Hepatocyte (in vitro differentiated cells): ENCODE results near the gene PYHIN1.

Experiments used
- EZH2 ChIP-seq: fragments of 200-600 bp; sonication (generic); IDR thresholded peaks from 2 replicates; pipeline ENCODE4 v1.6.1; 2016; ENCODE audit warnings: antibody characterized with exemption, mild to moderate bottlenecking, borderline replicate concordance
- TF ChIP-seq, protein P1 (sequence below): fragments of 200-600 bp; sonication (generic); IDR thresholded peaks from 2 replicates; pipeline ENCODE4 v1.5.1; 2016; ENCODE audit warnings: antibody characterized with exemption, mild to moderate bottlenecking; ENCODE audit not compliant: poor library complexity

DNA sequence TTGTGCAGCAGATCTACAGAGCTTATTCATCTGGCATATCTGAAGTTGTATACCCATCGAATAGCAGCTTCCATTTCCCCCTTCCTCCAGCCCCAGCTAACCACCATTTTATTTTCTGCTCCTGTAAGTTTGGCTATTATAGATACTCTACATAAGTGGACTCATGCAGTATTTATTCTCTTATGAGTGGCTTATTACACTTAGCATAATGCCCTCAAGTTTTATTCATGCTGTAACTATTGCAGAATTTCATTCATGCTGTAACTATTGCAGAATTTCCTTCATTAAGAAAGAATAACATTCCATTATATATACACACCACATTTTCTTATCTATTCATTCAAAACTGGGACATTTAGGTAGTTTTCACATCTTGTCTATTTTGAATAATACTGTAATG is 47.9 kb downstream of the PYHIN1 start:
- TF ChIP-seq, protein P1, sequence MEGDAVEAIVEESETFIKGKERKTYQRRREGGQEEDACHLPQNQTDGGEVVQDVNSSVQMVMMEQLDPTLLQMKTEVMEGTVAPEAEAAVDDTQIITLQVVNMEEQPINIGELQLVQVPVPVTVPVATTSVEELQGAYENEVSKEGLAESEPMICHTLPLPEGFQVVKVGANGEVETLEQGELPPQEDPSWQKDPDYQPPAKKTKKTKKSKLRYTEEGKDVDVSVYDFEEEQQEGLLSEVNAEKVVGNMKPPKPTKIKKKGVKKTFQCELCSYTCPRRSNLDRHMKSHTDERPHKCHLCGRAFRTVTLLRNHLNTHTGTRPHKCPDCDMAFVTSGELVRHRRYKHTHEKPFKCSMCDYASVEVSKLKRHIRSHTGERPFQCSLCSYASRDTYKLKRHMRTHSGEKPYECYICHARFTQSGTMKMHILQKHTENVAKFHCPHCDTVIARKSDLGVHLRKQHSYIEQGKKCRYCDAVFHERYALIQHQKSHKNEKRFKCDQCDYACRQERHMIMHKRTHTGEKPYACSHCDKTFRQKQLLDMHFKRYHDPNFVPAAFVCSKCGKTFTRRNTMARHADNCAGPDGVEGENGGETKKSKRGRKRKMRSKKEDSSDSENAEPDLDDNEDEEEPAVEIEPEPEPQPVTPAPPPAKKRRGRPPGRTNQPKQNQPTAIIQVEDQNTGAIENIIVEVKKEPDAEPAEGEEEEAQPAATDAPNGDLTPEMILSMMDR: no peak
- TF ChIP-seq EZH2: no peak
